Measurements from ENCODE around the gene IGFN1.

The IGFN1 gene

GRCh38 chr1:201215531-201216357, 25.1 kb downstream of the IGFN1 start:
- no peak overlapping the region for H3K4me3 ChIP-seq (ENCODE audit: low read depth, low read length)
- TF ChIP-seq CTCF (IDR thresholded peaks at IDR 0.05; ENCODE audit: borderline replicate concordance, insufficient read depth, low read depth, low read length), result no peak

- no peak for TF ChIP-seq CTCF (IDR thresholded peaks at IDR 0.05; ENCODE audit: borderline replicate concordance, insufficient read depth, low read depth, low read length)
- no peak overlapping the region for H3K4me3 ChIP-seq (ENCODE audit: low read depth, low read length)
Observed at GRCh38 chr1:201216395-201217085, 25.9 kb downstream of the IGFN1 start.

GRCh38 chr1:201217146-201217545, 26.5 kb downstream of the IGFN1 start:
- no peak for TF ChIP-seq CTCF (IDR thresholded peaks at IDR 0.05; ENCODE audit: borderline replicate concordance, insufficient read depth, low read depth, low read length)
- H3K4me3 ChIP-seq (ENCODE audit: low read depth, low read length), result no peak overlapping the region

GRCh38 chr1:201217851-201218250, 27.2 kb downstream of the IGFN1 start:
- no peak overlapping the region for H3K4me3 ChIP-seq (ENCODE audit: low read depth, low read length)
- TF ChIP-seq CTCF (IDR thresholded peaks at IDR 0.05; ENCODE audit: borderline replicate concordance, insufficient read depth, low read depth, low read length), result no peak

GRCh38 chr1:201218409-201218808, 27.8 kb downstream of the IGFN1 start:
- H3K4me3 ChIP-seq (ENCODE audit: low read depth, low read length), result no peak overlapping the region
- TF ChIP-seq CTCF (IDR thresholded peaks at IDR 0.05; ENCODE audit: borderline replicate concordance, insufficient read depth, low read depth, low read length), result no peak

GRCh38 chr1:201219481-201220387, 29.1 kb downstream of the IGFN1 start:
- TF ChIP-seq CTCF (IDR thresholded peaks at IDR 0.05; ENCODE audit: borderline replicate concordance, insufficient read depth, low read depth, low read length), result no peak
- H3K4me3 ChIP-seq (ENCODE audit: low read depth, low read length), result no peak overlapping the region

Data from GM12875 (cell line).